ENCODE data around the gene MYO1A. TPM values are rescaled to one million over a fixed set of nuclear protein-coding genes. Genes with fewer than 3 reads are reported as not detected.
A peak's percentile ranks its signal among the peaks of the same experiment; 100 is the strongest.

The MYO1A gene
- total and polyA plus RNA-seq, 4 donors, result 0.03 to 0.28 (median 0.08) TPM; not detected in 1

DNA sequence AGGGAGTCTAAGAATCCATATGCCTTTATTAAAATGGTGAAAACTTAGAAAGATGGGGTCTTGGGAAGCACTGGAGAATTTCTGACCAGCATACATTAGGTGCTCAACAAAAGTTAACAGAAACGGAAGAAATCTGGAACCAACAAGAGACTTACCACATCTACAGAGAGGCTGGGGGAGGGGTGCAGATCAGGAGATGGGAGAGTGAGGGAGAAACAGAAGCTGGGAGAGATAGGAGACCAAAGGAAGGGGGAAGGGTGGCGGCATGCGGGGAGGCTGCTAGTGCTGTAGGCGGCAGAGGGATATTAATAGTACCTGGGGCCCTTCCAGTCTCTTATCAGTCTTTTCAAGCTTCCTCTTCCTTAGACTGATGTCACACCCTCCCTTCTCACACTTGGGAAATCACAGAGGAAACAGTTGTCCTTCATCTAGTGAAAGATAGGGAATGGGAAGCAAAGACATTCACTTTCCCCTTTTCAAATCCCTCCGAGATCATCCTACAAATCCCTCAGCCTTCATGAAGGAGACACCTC is 61.7 kb downstream of the MYO1A start:
- peak overlapping the region in 1 of 2 donors; percentile 17 for H3K27ac ChIP-seq (ENCODE audit: low read depth in 1 of 2, low read length in 2 of 2)
- H3K4me1 ChIP-seq (ENCODE audit: control insufficient read depth in 4 of 4, insufficient read depth in 4 of 4, low read length in 3 of 4), result peaks cover 4 to 41% (median 28%) of the 10 kb centered on the region in 4 donors
- H3K36me3 ChIP-seq (ENCODE audit: control insufficient read depth in 4 of 4, insufficient read depth in 3 of 4, low read depth in 1 of 4, low read length in 3 of 4), result no peaks in the 10 kb centered on the region
- H3K4me3 ChIP-seq (ENCODE audit: low read depth in 1 of 3, low read length in 3 of 3), result no peak overlapping the region
- TF ChIP-seq HNF4A (conservative IDR thresholded peaks at IDR 0.05) (no peak), GABPA (IDR thresholded peaks at IDR 0.05 in 1 of 2, conservative IDR thresholded peaks at IDR 0.05 in 1 of 2) (no peak), REST (IDR thresholded peaks at IDR 0.05) (no peak), JUND (IDR thresholded peaks at IDR 0.05) (no peak), RXRA (IDR thresholded peaks at IDR 0.05) (no peak), SP1 (IDR thresholded peaks at IDR 0.05) (no peak), TAF1 (conservative IDR thresholded peaks at IDR 0.05) (no peak), FOXA1 (IDR thresholded peaks at IDR 0.05) (no peak), RAD21 (IDR thresholded peaks at IDR 0.05) (no peak), YY1 (IDR thresholded peaks at IDR 0.05) (no peak), EGR1 (IDR thresholded peaks at IDR 0.05; ENCODE audit: low read depth in 2 of 2) (peak in 1 of 2 donors; percentile 20), FOXA2 (IDR thresholded peaks at IDR 0.05) (no peak), NR2F2 (IDR thresholded peaks at IDR 0.05) (peak; percentile 54), MAX (IDR thresholded peaks at IDR 0.05) (peak; percentile 31), HNF4G (IDR thresholded peaks at IDR 0.05) (no peak)
- TF ChIP-seq, protein P1, sequence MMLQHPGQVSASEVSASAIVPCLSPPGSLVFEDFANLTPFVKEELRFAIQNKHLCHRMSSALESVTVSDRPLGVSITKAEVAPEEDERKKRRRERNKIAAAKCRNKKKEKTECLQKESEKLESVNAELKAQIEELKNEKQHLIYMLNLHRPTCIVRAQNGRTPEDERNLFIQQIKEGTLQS (IDR thresholded peaks at IDR 0.05), result no peak
- TF ChIP-seq, protein P2, sequence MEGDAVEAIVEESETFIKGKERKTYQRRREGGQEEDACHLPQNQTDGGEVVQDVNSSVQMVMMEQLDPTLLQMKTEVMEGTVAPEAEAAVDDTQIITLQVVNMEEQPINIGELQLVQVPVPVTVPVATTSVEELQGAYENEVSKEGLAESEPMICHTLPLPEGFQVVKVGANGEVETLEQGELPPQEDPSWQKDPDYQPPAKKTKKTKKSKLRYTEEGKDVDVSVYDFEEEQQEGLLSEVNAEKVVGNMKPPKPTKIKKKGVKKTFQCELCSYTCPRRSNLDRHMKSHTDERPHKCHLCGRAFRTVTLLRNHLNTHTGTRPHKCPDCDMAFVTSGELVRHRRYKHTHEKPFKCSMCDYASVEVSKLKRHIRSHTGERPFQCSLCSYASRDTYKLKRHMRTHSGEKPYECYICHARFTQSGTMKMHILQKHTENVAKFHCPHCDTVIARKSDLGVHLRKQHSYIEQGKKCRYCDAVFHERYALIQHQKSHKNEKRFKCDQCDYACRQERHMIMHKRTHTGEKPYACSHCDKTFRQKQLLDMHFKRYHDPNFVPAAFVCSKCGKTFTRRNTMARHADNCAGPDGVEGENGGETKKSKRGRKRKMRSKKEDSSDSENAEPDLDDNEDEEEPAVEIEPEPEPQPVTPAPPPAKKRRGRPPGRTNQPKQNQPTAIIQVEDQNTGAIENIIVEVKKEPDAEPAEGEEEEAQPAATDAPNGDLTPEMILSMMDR (IDR thresholded peaks at IDR 0.05; ENCODE audit: low read depth, low read length, missing input control), result no peak
- TF ChIP-seq, protein P3, sequence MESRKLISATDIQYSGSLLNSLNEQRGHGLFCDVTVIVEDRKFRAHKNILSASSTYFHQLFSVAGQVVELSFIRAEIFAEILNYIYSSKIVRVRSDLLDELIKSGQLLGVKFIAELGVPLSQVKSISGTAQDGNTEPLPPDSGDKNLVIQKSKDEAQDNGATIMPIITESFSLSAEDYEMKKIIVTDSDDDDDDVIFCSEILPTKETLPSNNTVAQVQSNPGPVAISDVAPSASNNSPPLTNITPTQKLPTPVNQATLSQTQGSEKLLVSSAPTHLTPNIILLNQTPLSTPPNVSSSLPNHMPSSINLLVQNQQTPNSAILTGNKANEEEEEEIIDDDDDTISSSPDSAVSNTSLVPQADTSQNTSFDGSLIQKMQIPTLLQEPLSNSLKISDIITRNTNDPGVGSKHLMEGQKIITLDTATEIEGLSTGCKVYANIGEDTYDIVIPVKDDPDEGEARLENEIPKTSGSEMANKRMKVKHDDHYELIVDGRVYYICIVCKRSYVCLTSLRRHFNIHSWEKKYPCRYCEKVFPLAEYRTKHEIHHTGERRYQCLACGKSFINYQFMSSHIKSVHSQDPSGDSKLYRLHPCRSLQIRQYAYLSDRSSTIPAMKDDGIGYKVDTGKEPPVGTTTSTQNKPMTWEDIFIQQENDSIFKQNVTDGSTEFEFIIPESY (IDR thresholded peaks at IDR 0.05), result no peak
- DNase-seq (ENCODE audit: low spot score), result peak; percentile 38
- no peak overlapping the region for H3K9ac ChIP-seq (ENCODE audit: low read depth in 1 of 2, low read length in 2 of 2)
- 60% methylated on average over 5 of the region's 5 CpGs for WGBS
- no peaks in the 10 kb centered on the region for H3K27me3 ChIP-seq (ENCODE audit: control insufficient read depth in 4 of 4, insufficient read depth in 4 of 4, low read length in 3 of 4)
- no peaks in the 10 kb centered on the region for H3K9me3 ChIP-seq (ENCODE audit: control insufficient read depth in 4 of 4, low read length in 3 of 4)
